ENCODE results near the gene WASL.

The WASL gene

GRCh38 chr7:123681561-123681960 lies 67.2 kb downstream of the WASL start:
- H3K27ac ChIP-seq (ENCODE audit: low read depth, low read length): no peak overlapping the region
- no peaks in the 10 kb centered on the region for H3K27me3 ChIP-seq (ENCODE audit: control insufficient read depth in 1 of 2, insufficient read depth in 2 of 2, low read length in 2 of 2)
- no peak overlapping the region for H3K9ac ChIP-seq (ENCODE audit: low read depth in 1 of 2, low read length in 2 of 2)
- H3K4me1 ChIP-seq (ENCODE audit: control insufficient read depth in 1 of 2, insufficient read depth in 2 of 2, low read length in 2 of 2): no peaks in the 10 kb centered on the region
- H3K36me3 ChIP-seq (ENCODE audit: control insufficient read depth in 1 of 2, insufficient read depth in 2 of 2, low read length in 2 of 2): peaks cover 6 to 9% of the 10 kb centered on the region in 2 donors
- H3K9me3 ChIP-seq (ENCODE audit: control insufficient read depth in 1 of 2, low read length in 2 of 2): no peaks in the 10 kb centered on the region
- H3K4me3 ChIP-seq (ENCODE audit: low read depth in 1 of 2, low read length in 2 of 2): no peak overlapping the region

- Histone ChIP-seq H3K4me1 (ENCODE audit: control insufficient read depth in 1 of 2, insufficient read depth in 2 of 2, low read length in 2 of 2) (no peaks in the 10 kb centered on the region), H3K27ac (ENCODE audit: low read depth, low read length) (no peak overlapping the region), H3K9ac (ENCODE audit: low read depth in 1 of 2, low read length in 2 of 2) (no peak overlapping the region), H3K36me3 (ENCODE audit: control insufficient read depth in 1 of 2, insufficient read depth in 2 of 2, low read length in 2 of 2) (peaks cover 6 to 9% of the 10 kb centered on the region in 2 donors), H3K4me3 (ENCODE audit: low read depth in 1 of 2, low read length in 2 of 2) (no peak overlapping the region), H3K27me3 (ENCODE audit: control insufficient read depth in 1 of 2, insufficient read depth in 2 of 2, low read length in 2 of 2) (no peaks in the 10 kb centered on the region), H3K9me3 (ENCODE audit: control insufficient read depth in 1 of 2, low read length in 2 of 2) (no peaks in the 10 kb centered on the region)
These were observed 68.2 kb downstream of the WASL start for GRCh38 chr7:123680580-123680979.

GRCh38 chr7:123679614-123680013 lies 69.2 kb downstream of the WASL start:
- H3K4me1 ChIP-seq (ENCODE audit: control insufficient read depth in 1 of 2, insufficient read depth in 2 of 2, low read length in 2 of 2): no peaks in the 10 kb centered on the region
- H3K27me3 ChIP-seq (ENCODE audit: control insufficient read depth in 1 of 2, insufficient read depth in 2 of 2, low read length in 2 of 2): no peaks in the 10 kb centered on the region
- H3K4me3 ChIP-seq (ENCODE audit: low read depth in 1 of 2, low read length in 2 of 2): no peak overlapping the region
- H3K9me3 ChIP-seq (ENCODE audit: control insufficient read depth in 1 of 2, low read length in 2 of 2): no peaks in the 10 kb centered on the region
- H3K9ac ChIP-seq (ENCODE audit: low read depth in 1 of 2, low read length in 2 of 2): no peak overlapping the region
- no peak overlapping the region for H3K27ac ChIP-seq (ENCODE audit: low read depth, low read length)
- H3K36me3 ChIP-seq (ENCODE audit: control insufficient read depth in 1 of 2, insufficient read depth in 2 of 2, low read length in 2 of 2): peaks cover 6 to 9% of the 10 kb centered on the region in 2 donors

DNA sequence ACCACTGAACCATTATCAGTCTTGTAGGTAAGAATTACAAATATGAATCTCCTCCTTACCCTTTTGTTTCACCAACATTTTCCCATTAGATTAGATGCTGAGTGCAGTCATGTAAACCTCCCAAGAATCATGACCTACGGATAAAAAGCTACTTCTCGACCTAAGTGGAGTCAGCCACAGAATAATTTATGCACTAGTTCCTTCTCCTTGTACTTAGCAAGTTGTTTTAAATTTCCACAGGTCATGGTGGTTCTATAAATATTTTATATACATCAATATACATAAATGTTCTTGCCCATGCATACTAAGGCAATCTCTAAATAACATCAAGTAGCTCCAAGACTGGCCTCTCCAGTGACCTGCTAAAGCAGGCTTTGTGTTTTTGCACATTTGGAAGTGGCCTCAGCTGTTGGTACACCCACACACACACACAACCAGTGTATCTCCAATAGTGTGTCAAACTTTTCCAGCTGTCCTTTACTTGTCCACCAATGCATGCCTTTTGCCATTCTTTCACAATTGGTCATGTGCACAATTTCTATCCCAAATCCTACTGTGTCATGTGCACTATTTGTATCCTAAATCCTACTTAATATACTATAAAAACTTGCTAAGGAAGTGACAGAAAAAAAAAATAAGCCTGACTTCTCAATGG lies 71.6 kb downstream of the WASL start:
- Histone ChIP-seq H3K27ac (ENCODE audit: low read depth, low read length) (no peak overlapping the region), H3K27me3 (ENCODE audit: control insufficient read depth in 1 of 2, insufficient read depth in 2 of 2, low read length in 2 of 2) (no peaks in the 10 kb centered on the region), H3K9me3 (ENCODE audit: control insufficient read depth in 1 of 2, low read length in 2 of 2) (no peaks in the 10 kb centered on the region), H3K4me3 (ENCODE audit: low read depth in 1 of 2, low read length in 2 of 2) (no peak overlapping the region), H3K4me1 (ENCODE audit: control insufficient read depth in 1 of 2, insufficient read depth in 2 of 2, low read length in 2 of 2) (no peaks in the 10 kb centered on the region), H3K9ac (ENCODE audit: low read depth in 1 of 2, low read length in 2 of 2) (no peak overlapping the region), H3K36me3 (ENCODE audit: control insufficient read depth in 1 of 2, insufficient read depth in 2 of 2, low read length in 2 of 2) (peaks cover 0 to 3% of the 10 kb centered on the region in 2 donors)

GRCh38 chr7:123675181-123675473 lies 73.7 kb downstream of the WASL start:
- Histone ChIP-seq H3K9ac (ENCODE audit: low read depth in 1 of 2, low read length in 2 of 2) (no peak overlapping the region), H3K27me3 (ENCODE audit: control insufficient read depth in 1 of 2, insufficient read depth in 2 of 2, low read length in 2 of 2) (no peaks in the 10 kb centered on the region), H3K27ac (ENCODE audit: low read depth, low read length) (no peak overlapping the region), H3K4me1 (ENCODE audit: control insufficient read depth in 1 of 2, insufficient read depth in 2 of 2, low read length in 2 of 2) (no peaks in the 10 kb centered on the region), H3K36me3 (ENCODE audit: control insufficient read depth in 1 of 2, insufficient read depth in 2 of 2, low read length in 2 of 2) (no peaks in the 10 kb centered on the region), H3K4me3 (ENCODE audit: low read depth in 1 of 2, low read length in 2 of 2) (no peak overlapping the region), H3K9me3 (ENCODE audit: control insufficient read depth in 1 of 2, low read length in 2 of 2) (no peaks in the 10 kb centered on the region)

GRCh38 chr7:123674399-123675180 lies 74.2 kb downstream of the WASL start:
- Histone ChIP-seq H3K4me1 (ENCODE audit: control insufficient read depth in 1 of 2, insufficient read depth in 2 of 2, low read length in 2 of 2) (no peaks in the 10 kb centered on the region), H3K9ac (ENCODE audit: low read depth in 1 of 2, low read length in 2 of 2) (no peak overlapping the region), H3K27me3 (ENCODE audit: control insufficient read depth in 1 of 2, insufficient read depth in 2 of 2, low read length in 2 of 2) (no peaks in the 10 kb centered on the region), H3K4me3 (ENCODE audit: low read depth in 1 of 2, low read length in 2 of 2) (no peak overlapping the region), H3K36me3 (ENCODE audit: control insufficient read depth in 1 of 2, insufficient read depth in 2 of 2, low read length in 2 of 2) (no peaks in the 10 kb centered on the region), H3K27ac (ENCODE audit: low read depth, low read length) (no peak overlapping the region), H3K9me3 (ENCODE audit: control insufficient read depth in 1 of 2, low read length in 2 of 2) (no peaks in the 10 kb centered on the region)

DNA sequence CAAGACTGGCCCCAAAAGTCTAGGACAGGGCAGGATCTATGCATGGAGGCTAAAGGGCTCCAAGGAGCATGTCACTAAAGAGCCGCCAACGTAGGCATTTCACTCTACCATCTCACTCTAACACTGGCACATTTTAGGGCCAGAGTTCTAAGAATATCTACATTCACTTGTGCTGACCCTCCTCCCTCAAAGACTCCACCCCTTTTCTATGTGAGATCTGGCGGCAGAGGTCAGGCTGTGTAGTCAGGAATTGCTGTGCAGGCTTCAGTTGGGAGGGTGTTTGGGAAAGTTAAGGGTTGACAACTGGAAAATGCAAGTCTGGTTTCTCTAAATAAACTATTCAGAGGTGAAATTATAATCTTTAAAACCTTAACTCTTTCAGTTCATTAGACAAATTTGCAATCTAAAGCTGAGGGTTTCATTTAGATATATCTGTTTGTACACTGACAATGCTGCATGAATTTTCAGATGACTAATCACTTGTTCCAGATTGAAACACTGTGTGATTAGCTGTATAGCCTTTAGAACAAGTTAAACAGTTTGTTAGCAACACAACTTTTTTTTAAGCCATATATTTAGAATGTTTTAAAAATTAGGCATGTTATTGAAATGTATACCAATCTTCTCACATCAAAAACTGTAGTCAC lies 74.9 kb downstream of the WASL start:
- H3K36me3 ChIP-seq (ENCODE audit: control insufficient read depth in 1 of 2, insufficient read depth in 2 of 2, low read length in 2 of 2): no peaks in the 10 kb centered on the region
- H3K9ac ChIP-seq (ENCODE audit: low read depth in 1 of 2, low read length in 2 of 2): no peak overlapping the region
- no peak overlapping the region for H3K27ac ChIP-seq (ENCODE audit: low read depth, low read length)

GRCh38 chr7:123673137-123673732 lies 75.6 kb downstream of the WASL start:
- Histone ChIP-seq H3K9ac (ENCODE audit: low read depth in 1 of 2, low read length in 2 of 2) (no peak overlapping the region), H3K27ac (ENCODE audit: low read depth, low read length) (no peak overlapping the region), H3K4me3 (ENCODE audit: low read depth in 1 of 2, low read length in 2 of 2) (no peak overlapping the region), H3K4me1 (ENCODE audit: control insufficient read depth in 1 of 2, insufficient read depth in 2 of 2, low read length in 2 of 2) (no peaks in the 10 kb centered on the region), H3K9me3 (ENCODE audit: control insufficient read depth in 1 of 2, low read length in 2 of 2) (no peaks in the 10 kb centered on the region), H3K36me3 (ENCODE audit: control insufficient read depth in 1 of 2, insufficient read depth in 2 of 2, low read length in 2 of 2) (no peaks in the 10 kb centered on the region), H3K27me3 (ENCODE audit: control insufficient read depth in 1 of 2, insufficient read depth in 2 of 2, low read length in 2 of 2) (no peaks in the 10 kb centered on the region)

More for the DNA sequence above, 74.9 kb downstream of the WASL start:
- H3K4me1 ChIP-seq (ENCODE audit: control insufficient read depth in 1 of 2, insufficient read depth in 2 of 2, low read length in 2 of 2): no peaks in the 10 kb centered on the region
- no peaks in the 10 kb centered on the region for H3K9me3 ChIP-seq (ENCODE audit: control insufficient read depth in 1 of 2, low read length in 2 of 2)
- no peaks in the 10 kb centered on the region for H3K27me3 ChIP-seq (ENCODE audit: control insufficient read depth in 1 of 2, insufficient read depth in 2 of 2, low read length in 2 of 2)
- no peak overlapping the region for H3K4me3 ChIP-seq (ENCODE audit: low read depth in 1 of 2, low read length in 2 of 2)

GRCh38 chr7:123669485-123669884 lies 79.3 kb downstream of the WASL start:
- no peaks in the 10 kb centered on the region for H3K4me1 ChIP-seq (ENCODE audit: control insufficient read depth in 1 of 2, insufficient read depth in 2 of 2, low read length in 2 of 2)
- no peaks in the 10 kb centered on the region for H3K9me3 ChIP-seq (ENCODE audit: control insufficient read depth in 1 of 2, low read length in 2 of 2)
- no peak overlapping the region for H3K9ac ChIP-seq (ENCODE audit: low read depth in 1 of 2, low read length in 2 of 2)
- H3K27me3 ChIP-seq (ENCODE audit: control insufficient read depth in 1 of 2, insufficient read depth in 2 of 2, low read length in 2 of 2): peaks cover 0 to 3% of the 10 kb centered on the region in 2 donors
- no peak overlapping the region for H3K27ac ChIP-seq (ENCODE audit: low read depth, low read length)
- no peaks in the 10 kb centered on the region for H3K36me3 ChIP-seq (ENCODE audit: control insufficient read depth in 1 of 2, insufficient read depth in 2 of 2, low read length in 2 of 2)
- H3K4me3 ChIP-seq (ENCODE audit: low read depth in 1 of 2, low read length in 2 of 2): no peak overlapping the region

DNA sequence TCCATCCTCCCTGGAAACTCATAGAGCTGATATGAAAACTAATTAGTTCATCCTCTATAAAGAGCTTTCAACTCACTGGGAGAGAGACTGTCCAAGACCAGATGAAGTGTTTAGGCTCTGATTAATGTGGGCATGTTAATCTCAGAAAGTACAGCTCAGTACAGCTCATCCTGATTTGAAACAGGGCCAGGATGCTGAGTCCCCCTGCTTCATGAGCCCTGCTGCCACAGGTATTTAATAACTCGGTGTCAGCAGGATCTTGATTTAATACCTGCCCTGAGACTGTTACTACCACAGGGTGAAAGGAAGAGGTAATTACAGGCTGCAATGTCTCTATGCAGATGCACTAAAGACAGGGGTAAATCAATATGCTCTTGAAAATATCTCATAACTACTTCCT lies 82.3 kb downstream of the WASL start:
- H3K27me3 ChIP-seq (ENCODE audit: control insufficient read depth in 1 of 2, insufficient read depth in 2 of 2, low read length in 2 of 2): peaks cover 0 to 3% of the 10 kb centered on the region in 2 donors
- H3K4me3 ChIP-seq (ENCODE audit: low read depth in 1 of 2, low read length in 2 of 2): no peak overlapping the region
- H3K4me1 ChIP-seq (ENCODE audit: control insufficient read depth in 1 of 2, insufficient read depth in 2 of 2, low read length in 2 of 2): no peaks in the 10 kb centered on the region
- H3K27ac ChIP-seq (ENCODE audit: low read depth, low read length): no peak overlapping the region
- no peaks in the 10 kb centered on the region for H3K36me3 ChIP-seq (ENCODE audit: control insufficient read depth in 1 of 2, insufficient read depth in 2 of 2, low read length in 2 of 2)
- H3K9ac ChIP-seq (ENCODE audit: low read depth in 1 of 2, low read length in 2 of 2): no peak overlapping the region
- H3K9me3 ChIP-seq (ENCODE audit: control insufficient read depth in 1 of 2, low read length in 2 of 2): no peaks in the 10 kb centered on the region

Measured in duodenal mucosa (tissue), 2 donors.